Dedifferentiated amniotic fluid mesenchymal stem cell (primary cell): ENCODE data around the gene IRF2.

Source experiments
- DNase-seq: peaks from one replicate; pipeline ENCODE4 v3.0.0-alpha.2; 2016; ENCODE audit errors: extremely low spot score

Gene IRF2

GRCh38 chr4:184450743-184451535 lies 23.4 kb downstream of the IRF2 start:
- no peak for DNase-seq

GRCh38 chr4:184450045-184450444 lies 24.3 kb downstream of the IRF2 start:
- DNase-seq, result peak; percentile 91

DNA sequence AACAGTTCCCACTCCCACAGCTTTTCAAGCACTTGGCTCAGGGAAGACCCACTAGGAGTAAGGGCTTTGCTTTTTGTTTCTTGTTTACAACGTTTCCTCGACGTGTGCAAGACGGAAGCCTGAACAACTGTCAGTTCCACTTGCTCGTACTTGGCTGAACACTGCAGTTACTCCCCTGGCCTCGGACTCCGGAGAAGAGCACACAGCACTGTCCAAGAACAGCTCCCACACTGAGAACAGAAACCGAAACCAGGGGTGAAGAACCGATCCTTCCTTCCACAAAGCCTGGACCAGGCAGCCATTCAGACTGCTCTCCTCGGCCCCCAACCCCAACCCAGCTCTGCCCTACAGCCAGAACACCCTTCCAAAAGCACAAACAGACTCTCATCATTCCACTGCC lies 25.5 kb downstream of the IRF2 start:
- no peak for DNase-seq

GRCh38 chr4:184448141-184448540 lies 26.2 kb downstream of the IRF2 start:
- no peak for DNase-seq

- DNase-seq, result no peak
Measured at GRCh38 chr4:184447664-184448063, 26.7 kb downstream of the IRF2 start.

GRCh38 chr4:184446132-184446658 lies 28.2 kb downstream of the IRF2 start:
- no peak for DNase-seq

DNA sequence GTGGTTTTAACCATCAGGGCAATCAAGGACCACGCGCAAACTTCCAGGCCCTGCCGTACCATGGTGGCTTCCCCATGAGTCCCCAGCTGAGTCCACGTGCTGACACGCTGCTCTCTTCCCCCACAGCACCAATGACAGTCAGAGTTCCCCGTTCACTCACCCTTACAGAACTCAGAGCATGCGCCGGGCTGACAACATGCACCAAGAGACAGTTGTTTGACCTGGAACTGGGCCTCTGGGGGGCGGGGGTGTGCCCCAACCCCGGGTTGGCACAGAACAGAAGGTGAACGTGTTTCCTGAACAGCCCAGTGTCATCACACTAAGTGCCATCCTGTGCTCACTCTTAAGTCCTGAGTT lies 29.4 kb downstream of the IRF2 start:
- DNase-seq, result no peak

DNA sequence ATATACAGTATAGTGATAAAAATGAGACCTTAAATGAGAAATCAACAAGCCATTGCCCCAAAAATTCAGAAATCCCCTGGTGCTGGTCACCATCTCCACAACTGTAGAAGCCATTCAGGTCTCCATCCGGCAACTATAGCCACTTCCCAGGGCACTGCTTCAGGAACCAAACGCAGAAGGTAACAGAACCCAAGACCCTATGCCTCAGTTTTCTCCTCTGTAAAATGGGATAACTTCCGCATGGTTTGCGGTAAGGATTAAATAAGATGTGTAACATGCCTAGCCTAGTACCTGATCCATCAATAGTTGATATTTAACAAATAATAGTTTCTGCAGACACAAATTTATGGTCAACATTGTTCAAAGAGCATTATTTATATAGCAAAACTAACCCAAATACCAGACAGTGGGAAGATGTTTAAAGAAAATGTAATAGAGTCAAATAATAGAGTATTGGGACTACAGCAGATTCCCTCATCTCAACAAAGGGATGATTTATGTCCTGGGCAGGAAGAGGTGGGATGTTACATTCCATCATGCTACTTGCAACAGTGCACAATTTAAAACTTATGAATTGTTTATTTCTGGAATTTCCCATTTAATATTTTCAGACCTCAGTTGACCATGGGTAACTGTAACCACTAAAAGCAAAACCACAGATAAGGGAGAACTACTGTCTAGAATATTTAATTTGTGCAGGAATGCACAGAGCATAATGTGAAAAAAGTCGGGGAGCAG lies 30.0 kb downstream of the IRF2 start:
- DNase-seq, result no peak

- no peak for DNase-seq
Measured at GRCh38 chr4:184443318-184443717, 31.0 kb downstream of the IRF2 start.

DNA sequence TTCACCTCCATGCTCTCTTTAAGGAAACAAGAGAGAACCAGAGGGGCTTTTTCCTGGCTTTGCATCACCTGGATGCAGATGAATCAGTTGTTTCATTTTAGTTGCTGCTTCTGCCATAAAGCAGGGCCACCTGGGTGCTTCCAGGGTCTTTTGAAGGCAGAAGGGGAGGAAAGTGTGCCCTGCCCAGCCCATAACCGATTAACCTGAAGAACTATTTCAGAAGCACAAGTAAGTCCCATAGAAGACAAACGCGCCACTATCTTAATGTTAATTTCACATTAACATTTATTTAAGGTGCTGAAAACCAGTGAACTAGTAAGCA lies 32.1 kb downstream of the IRF2 start:
- DNase-seq, result no peak

DNA sequence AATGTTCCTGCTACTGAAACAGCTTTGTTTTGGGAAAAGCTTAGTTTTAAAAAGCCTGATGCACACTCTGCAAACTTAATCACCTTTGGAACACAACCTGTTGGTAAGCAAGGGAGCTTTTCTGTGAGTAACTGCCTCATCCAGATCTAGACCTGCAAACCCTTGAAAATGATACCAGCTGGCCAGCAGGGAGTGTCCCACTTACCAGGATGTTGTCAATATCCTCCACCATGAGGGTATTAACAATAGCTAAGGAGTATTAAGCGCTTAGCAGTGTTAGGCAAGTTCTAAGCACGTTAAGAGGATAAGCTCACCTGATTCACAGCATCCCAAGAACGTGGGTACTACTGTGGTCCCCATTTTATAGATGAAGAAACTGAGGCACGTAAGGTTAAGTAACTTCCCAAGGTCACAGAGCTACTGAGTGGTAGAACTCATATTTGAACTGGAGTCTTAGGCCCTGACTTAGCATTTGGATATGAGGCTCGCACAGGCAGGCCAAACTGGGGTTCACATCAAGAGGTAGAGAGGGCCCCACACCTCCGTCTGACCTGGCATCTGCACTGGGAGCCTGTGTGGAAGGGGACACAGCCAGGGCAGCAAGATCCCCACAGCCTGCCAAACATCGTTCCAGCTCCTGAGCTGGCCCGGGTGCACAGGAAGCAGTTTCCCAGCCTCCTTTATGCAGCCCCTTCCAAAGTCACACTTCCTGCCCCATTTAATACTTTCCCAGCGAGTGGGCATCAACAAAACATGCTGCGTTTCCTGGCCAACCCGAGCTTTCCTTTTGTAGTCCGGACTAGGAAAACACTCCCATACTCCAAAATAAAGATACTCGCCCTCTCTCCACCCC lies 32.7 kb downstream of the IRF2 start:
- no peak for DNase-seq

DNA sequence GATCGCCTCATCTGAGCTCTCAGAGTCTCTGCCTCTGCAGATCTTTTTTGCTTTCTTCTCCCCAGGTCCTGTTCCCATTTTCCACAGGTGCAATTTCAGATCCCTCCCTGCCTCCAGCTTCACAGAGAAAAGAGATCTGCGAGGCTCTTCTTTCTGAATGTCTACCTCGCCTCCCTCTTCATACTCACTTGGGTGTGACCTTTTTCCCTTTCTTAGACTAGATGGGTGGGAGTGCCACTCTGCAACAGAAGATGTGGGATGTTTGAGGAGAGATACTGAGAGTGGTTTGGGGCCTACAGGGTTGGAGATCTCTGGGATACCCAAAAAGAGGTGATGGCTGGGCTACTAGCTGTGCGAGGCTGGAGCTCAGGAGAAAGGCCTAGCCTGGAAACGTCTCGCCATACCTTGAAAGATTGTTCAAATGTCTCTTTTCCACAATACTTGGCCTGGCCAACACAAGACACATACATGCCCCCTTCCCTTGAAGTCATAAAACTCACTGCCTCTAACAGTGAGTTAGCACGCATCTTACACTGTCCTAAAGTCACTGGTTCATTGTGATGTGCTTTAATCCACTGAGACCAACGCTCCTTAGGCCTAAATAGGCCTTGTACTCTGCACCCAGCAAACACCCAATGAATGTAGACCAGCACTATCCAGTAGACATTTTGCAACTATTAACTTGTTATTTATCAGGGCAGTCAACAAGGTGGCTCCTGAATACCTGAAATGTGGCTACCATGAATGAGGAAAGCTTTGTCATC lies 33.6 kb downstream of the IRF2 start:
- DNase-seq, result no peak

- no peak for DNase-seq
Measured at GRCh38 chr4:184439856-184440594, 34.3 kb downstream of the IRF2 start.

DNA sequence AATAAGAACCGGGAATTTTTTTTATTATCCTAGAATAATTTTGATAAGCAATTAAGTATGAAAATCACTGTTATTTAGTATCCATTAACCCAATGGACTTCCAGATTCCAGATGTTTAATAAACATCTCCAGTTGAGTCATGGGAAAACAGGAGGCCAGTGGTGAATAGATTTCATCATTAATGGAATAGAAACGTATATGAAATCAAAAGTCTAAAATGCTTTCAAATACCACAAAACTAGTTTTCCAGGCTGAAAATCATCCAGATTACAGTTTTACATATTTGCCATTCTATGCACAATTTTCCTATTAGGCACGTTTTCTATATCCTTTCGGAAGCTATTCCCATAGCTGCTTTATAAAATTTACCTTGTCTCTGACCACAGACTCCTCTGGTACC lies 35.0 kb downstream of the IRF2 start:
- DNase-seq, result no peak

GRCh38 chr4:184438375-184438774 lies 36.0 kb downstream of the IRF2 start:
- no peak for DNase-seq

DNA sequence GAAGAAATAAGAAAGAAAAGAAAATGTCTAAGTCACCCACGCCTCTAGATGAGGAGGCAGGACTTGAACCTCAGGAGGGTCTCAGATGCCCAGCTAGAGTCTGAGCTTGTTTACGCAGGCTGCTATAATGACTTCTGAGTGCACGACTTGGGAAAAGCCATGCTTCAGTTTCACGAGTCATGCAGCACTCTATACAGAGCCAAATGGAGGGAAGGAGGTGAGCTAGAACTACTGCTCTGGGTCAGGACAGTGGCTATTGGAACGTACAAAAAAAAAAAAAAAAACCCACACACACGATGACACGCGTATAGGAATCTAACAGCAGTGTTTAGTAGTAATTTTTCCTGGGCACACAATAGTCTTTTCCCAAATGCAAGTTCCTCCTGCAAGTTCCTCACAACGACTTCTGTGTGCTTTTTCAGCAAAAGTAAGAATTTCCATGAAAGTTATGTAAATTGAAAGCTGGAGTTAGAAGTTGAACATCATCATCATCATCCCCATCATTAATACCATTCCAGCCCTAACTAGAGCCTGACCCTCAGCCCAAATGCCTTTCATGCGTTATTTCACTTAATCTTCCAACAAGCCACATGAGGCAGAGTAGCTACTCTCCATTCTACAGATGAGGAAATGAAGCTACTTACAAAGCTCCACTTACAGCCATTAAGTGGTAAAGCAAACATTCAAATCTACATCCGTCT lies 36.6 kb downstream of the IRF2 start:
- DNase-seq, result no peak

DNA sequence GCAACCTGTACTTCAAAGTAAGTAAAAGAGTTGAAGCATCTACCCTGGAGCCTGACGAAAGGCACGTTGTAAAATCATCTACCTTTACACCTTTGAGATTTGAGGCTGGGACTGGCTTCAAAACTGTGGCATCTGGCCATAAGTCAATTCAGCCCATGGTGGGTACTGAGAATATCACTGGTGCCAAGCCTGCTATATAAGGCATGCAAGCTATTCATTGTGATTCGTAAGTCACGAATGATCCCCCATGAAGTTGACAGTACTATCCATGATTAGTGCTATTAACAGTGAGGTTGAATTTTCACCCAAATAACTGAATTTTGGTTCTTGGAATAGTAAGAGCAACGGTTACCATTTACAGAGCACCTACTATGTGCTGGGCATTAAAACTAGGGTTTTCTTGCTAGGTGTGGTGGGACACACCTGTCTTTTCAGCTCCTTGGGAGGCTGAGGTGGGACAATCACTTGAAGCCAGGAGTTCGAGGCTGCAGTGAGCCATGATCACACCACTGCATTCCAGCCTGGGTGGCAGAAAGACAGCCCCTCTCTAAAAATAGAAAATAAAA lies 39.8 kb downstream of the IRF2 start:
- DNase-seq, result no peak

DNA sequence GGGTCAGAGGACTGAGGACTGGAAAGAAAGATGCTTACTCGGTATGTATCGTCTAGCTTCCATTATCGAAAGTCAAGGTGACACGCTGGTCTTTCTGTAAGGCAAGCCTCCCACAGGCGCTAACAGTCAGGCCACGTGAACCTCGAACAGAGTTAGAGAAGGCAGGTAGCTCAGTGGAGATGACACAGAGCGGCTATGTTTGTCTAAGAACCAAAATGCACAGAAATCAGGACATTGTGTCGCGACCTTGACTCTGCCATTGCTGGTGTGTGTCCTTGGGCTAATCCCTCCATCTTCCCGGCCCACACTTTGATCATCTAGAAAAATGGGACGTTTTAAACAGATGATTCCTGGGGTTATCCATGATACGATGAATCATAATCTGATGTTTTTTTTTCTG lies 40.3 kb downstream of the IRF2 start:
- DNase-seq, result no peak

DNA sequence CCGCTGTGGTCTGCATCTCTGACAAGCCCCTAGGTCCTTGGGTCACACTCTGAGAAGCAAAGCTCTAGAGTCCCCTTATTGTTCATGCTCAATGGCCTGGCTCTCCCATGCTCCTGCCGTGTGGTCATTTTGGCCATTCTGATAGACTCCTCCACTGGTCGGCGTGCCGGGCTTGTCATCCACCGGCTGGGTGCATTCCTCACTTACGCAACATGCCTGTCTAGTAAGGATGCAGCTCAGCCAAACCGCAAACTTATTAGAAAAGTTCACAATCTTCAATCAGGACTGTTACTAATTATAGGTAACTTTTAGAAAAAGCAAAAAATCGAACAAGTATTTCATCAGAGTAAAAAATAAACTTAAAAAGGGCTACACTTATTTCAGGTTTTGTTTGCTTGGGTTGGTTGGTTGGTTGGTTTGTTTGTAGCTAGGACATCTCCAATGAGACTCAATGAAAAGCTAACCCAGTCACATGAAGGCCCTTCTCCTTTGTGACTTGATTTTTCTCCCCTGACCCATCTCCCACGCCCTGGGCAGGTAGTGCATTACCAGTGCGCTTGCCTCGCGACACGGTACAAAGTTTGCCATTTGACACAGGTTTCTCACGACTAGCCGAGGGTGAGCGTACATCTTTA lies 41.0 kb downstream of the IRF2 start:
- DNase-seq, result no peak
